Measurements from ENCODE around the gene ENKUR.

- no peak for TF ChIP-seq CTCF (IDR thresholded peaks at IDR 0.05; ENCODE audit: poor library complexity)
- no peak for TF ChIP-seq EZH2 (IDR thresholded peaks at IDR 0.05; ENCODE audit: borderline replicate concordance)
These were observed 20.9 kb downstream of the ENKUR start for GRCh38 chr10:24995072-24995471.

All from hepatocyte (in vitro differentiated cells).